HepG2 (cell line): ENCODE data around the gene STK39. TPM values are rescaled to one million over a fixed set of nuclear protein-coding genes. Genes with fewer than 3 reads are reported as not detected.
A peak's percentile ranks its signal among the peaks of the same experiment; 100 is the strongest.

ENCODE experiments used
- ATAC-seq: fragments of 200-7000 bp; cut with Tn5 transposase; 3 replicates; pipeline ENCODE4 v1.9.1; 2020; ENCODE audit warnings: mild to moderate bottlenecking, moderate library complexity
- BruUV-seq: library from RNA; stranded (reverse); fragments of 400-500 nt; replicated peaks from 2 replicates; lab custom pipeline; 2021; lab: Mats Ljungman, UMichigan
- CTCF ChIA-PET: fragments of 300-600 bp; formaldehyde crosslinking; extraction: SDS; loops from one replicate; lab custom pipeline; 2021; ENCODE audit warnings: low total read pairs, inconsistent platforms, low intra/inter-chr PET ratio; lab: Yijun Ruan, JAX
- POLR2A ChIA-PET: fragments of 350-600 bp; sonication (Branson Sonifier 250); formaldehyde crosslinking; loops from one replicate; lab custom pipeline; 2020; ENCODE audit warnings: antibody characterized with exemption, inconsistent platforms; lab: Yijun Ruan, JAX
- DNase-seq: peaks from one replicate; pipeline ENCODE4 v3.0.0-alpha.2; 2015; ENCODE audit warnings: low spot score
- FAIRE-seq: peaks from 3 replicates; lab custom pipeline; 2011; peaks lifted over from hg19 to GRCh38; lab: Jason Lieb, UNC
- H2AFZ ChIP-seq: one replicate; pipeline ENCODE4 v1.6.1; 2011; ENCODE audit warnings: low read length, inconsistent platforms
- H3K27ac ChIP-seq: fragments of 300-600 bp; 3 replicates; pipeline ENCODE4 v1.8.0; 2011; ENCODE audit warnings: mixed run types, mild to moderate bottlenecking, mixed read lengths, low read length, inconsistent platforms; ENCODE audit not compliant: insufficient read depth; ENCODE audit errors: extremely low read length
- H3K27me3 ChIP-seq, 2 experiments: fragments of 200-600 bp in 1 of 2; 2 replicates in 1 of 2; 3 replicates in 1 of 2; pipeline versions ENCODE4 v1.6.0 to v1.8.0; 2011; ENCODE audit warnings: low read length in 2 of 2, mild to moderate bottlenecking in 2 of 2, moderate library complexity in 2 of 2, inconsistent platforms in 1 of 2; ENCODE audit not compliant: insufficient read depth in 2 of 2, control insufficient read depth in 1 of 2
- H3K36me3 ChIP-seq, 2 experiments: fragments of 200-600 bp in 1 of 2; replicated peaks in 1 of 2; 2 replicates in 1 of 2; 3 replicates in 1 of 2; pipeline versions ENCODE4 v1.5.1 to v1.8.0; 2011; ENCODE audit warnings: low read length in 2 of 2, inconsistent platforms in 1 of 2; ENCODE audit not compliant: insufficient read depth in 2 of 2, control insufficient read depth in 1 of 2
- H3K4me1 ChIP-seq: 2 replicates; pipeline ENCODE4 v1.5.1; 2012; ENCODE audit warnings: low read length, inconsistent platforms; ENCODE audit not compliant: insufficient read depth
- H3K4me2 ChIP-seq: 2 replicates; pipeline ENCODE4 v1.6.0; 2011; ENCODE audit warnings: low read depth, low read length, inconsistent platforms
- H3K4me3 ChIP-seq, 3 experiments: fragments of 200-600 bp in 1 of 3; sonication (generic), shearing (Covaris generic) in 1 of 3; replicated peaks in 1 of 3; 2 replicates each; pipeline ENCODE4 v1.5.1; 2011 to 2016; ENCODE audit warnings: low read length in 3 of 3, inconsistent platforms in 2 of 3, low read depth in 2 of 3, mild to moderate bottlenecking in 2 of 3, control low read depth in 1 of 3, mixed read lengths in 1 of 3; ENCODE audit not compliant: insufficient read depth in 1 of 3
- H3K79me2 ChIP-seq: one replicate; pipeline ENCODE4 v1.6.1; 2011; ENCODE audit warnings: low read length, inconsistent platforms; ENCODE audit not compliant: insufficient read depth
- H3K9ac ChIP-seq: 2 replicates; pipeline ENCODE4 v1.6.0; 2011; ENCODE audit warnings: mild to moderate bottlenecking, low read depth, low read length, inconsistent platforms; ENCODE audit not compliant: insufficient read depth
- H3K9me3 ChIP-seq: 2 replicates; pipeline ENCODE4 v1.5.1; 2012; ENCODE audit warnings: mild to moderate bottlenecking, low read length
- H4K20me1 ChIP-seq: 2 replicates; pipeline ENCODE4 v1.6.0; 2011; ENCODE audit warnings: inconsistent platforms, mild to moderate bottlenecking, low read length, moderate library complexity; ENCODE audit not compliant: insufficient read depth
- CREB1 ChIP-seq, 2 experiments: fragments of 450-650 bp in 1 of 2; IDR thresholded peaks; 2 replicates each; pipeline ENCODE4 v1.6.1; 2016 to 2017; ENCODE audit warnings: control low read depth in 1 of 2, mild to moderate bottlenecking in 1 of 2, missing compliant biosample characterization in 1 of 2, missing genetic modification characterization in 1 of 2
- ELF1 ChIP-seq: sonication (generic); formaldehyde crosslinking; IDR thresholded peaks from 2 replicates; pipeline ENCODE4 v1.4.0; 2020; ENCODE audit warnings: missing genetic modification reagents
- ELF3 ChIP-seq: IDR thresholded peaks from 2 replicates; pipeline ENCODE4 v1.6.1; 2016; ENCODE audit warnings: missing genetic modification reagents, missing compliant biosample characterization
- FOXA3 ChIP-seq: IDR thresholded peaks from 2 replicates; pipeline ENCODE4 v1.6.1; 2016; ENCODE audit warnings: missing genetic modification reagents, missing compliant biosample characterization
- GATAD2A ChIP-seq: IDR thresholded peaks from 2 replicates; pipeline ENCODE4 v1.6.1; 2016
- GLI4 ChIP-seq: sonication (generic); formaldehyde crosslinking; IDR thresholded peaks from 2 replicates; pipeline ENCODE4 v1.5.1; 2020; ENCODE audit warnings: missing genetic modification reagents, mild to moderate bottlenecking, moderate library complexity, borderline replicate concordance
- HNF4A ChIP-seq: sonication (generic); formaldehyde crosslinking; IDR thresholded peaks from 2 replicates; pipeline ENCODE4 v1.4.0; 2020; ENCODE audit warnings: missing genetic modification reagents
- LCORL ChIP-seq, 2 experiments: fragments of 450-650 bp in 1 of 2; sonication (generic) in 1 of 2; formaldehyde crosslinking in 1 of 2; IDR thresholded peaks; 2 replicates each; pipeline versions ENCODE4 v1.5.0 to v1.6.1; 2017 to 2020; ENCODE audit warnings: antibody characterized with exemption in 1 of 2, missing genetic modification reagents in 1 of 2
- NONO ChIP-seq, 2 experiments: fragments of 450-650 bp in 1 of 2; sonication (generic) in 1 of 2; formaldehyde crosslinking in 1 of 2; IDR thresholded peaks in 1 of 2; conservative IDR thresholded peaks in 1 of 2; 2 replicates each; pipeline versions ENCODE4 v1.6.1 to v1.8.0; 2017 to 2022; ENCODE audit warnings: mild to moderate bottlenecking in 1 of 2, missing genetic modification reagents in 1 of 2, moderate library complexity in 1 of 2
- PHF21A ChIP-seq: sonication (generic); formaldehyde crosslinking; IDR thresholded peaks from 2 replicates; pipeline ENCODE4 v1.5.0; 2020; ENCODE audit warnings: mild to moderate bottlenecking, missing genetic modification reagents
- SOX6 ChIP-seq, 2 experiments: fragments of 450-650 bp in 1 of 2; sonication (generic) in 1 of 2; formaldehyde crosslinking in 1 of 2; IDR thresholded peaks; 2 replicates each; pipeline versions ENCODE4 v1.4.0 to v1.6.1; 2017 to 2020; ENCODE audit warnings: antibody characterized with exemption in 1 of 2, mild to moderate bottlenecking in 1 of 2, missing genetic modification reagents in 1 of 2
- ZNF331 ChIP-seq: sonication (generic); formaldehyde crosslinking; IDR thresholded peaks from 2 replicates; pipeline ENCODE4 v1.4.0; 2020; ENCODE audit warnings: missing genetic modification reagents
- ZNF644 ChIP-seq: IDR thresholded peaks from 2 replicates; pipeline ENCODE4 v1.6.1; 2016; ENCODE audit warnings: low read depth
- WGBS: methylation state at CpG from one replicate; pipeline ENCODE4 v1.1.6; 2017; ENCODE audit warnings: low lambda C conversion rate; 5-methylcytosine and 5-hydroxymethylcytosine counted together
- in situ Hi-C: cut with HindIII; loops from 2 replicates; pipeline ENCODE4 v1.10.0; 2017; ENCODE audit warnings: low pct_unique_long_range_greater_than_20kb; ENCODE audit not compliant: extremely low pct_ligation_motif_present
- intact Hi-C: fragments of 100-400 bp; cut with micrococcal nuclease; formaldehyde crosslinking; loops from one replicate; pipeline ENCODE4 v1.10.0; 2022; ENCODE audit not compliant: unreplicated experiment
- polyA plus RNA-seq, 8 experiments: library from polyadenylated mRNA; depleted of rRNA in 3 of 8; stranded (reverse) in 7 of 8; unstranded in 1 of 8; fragments of >200 nt; fragmentation: Illumina TruSeq in 4 of 8; extraction: Trizol in 4 of 8; gene quantifications; 2 replicates each; pipeline versions ENCODE4 v1.2.1 to v1.2.3, GENCODE V29; 2011 to 2016; ENCODE audit warnings: low read depth in 4 of 8, missing spikeins in 1 of 8, mixed read lengths in 1 of 8; ENCODE audit not compliant: insufficient read depth in 1 of 8
- total RNA-seq, 5 experiments: library from RNA; depleted of rRNA; stranded (reverse); fragments of >200 nt; fragmentation: Illumina TruSeq; extraction: Trizol; gene quantifications; 2 replicates each; pipeline ENCODE4 v1.2.3, GENCODE V29; 2016; ENCODE audit warnings: low read depth in 1 of 5
- TF ChIP-seq, protein P1 (sequence below): IDR thresholded peaks from 2 replicates; pipeline ENCODE4 v1.4.0; 2020; ENCODE audit warnings: mild to moderate bottlenecking, missing genetic modification reagents
- TF ChIP-seq, protein P2 (sequence below): sonication (generic); formaldehyde crosslinking; conservative IDR thresholded peaks from 2 replicates; pipeline ENCODE4 v1.4.0; 2020; ENCODE audit warnings: mild to moderate bottlenecking, missing genetic modification reagents, moderate library complexity

STK39 gene
- total and polyA plus RNA-seq, 2 of the 13 experiments (the other 11 are each of a cell fraction or from before 2014, with no cell fraction given), result 27.3 to 38.4 TPM

DNA sequence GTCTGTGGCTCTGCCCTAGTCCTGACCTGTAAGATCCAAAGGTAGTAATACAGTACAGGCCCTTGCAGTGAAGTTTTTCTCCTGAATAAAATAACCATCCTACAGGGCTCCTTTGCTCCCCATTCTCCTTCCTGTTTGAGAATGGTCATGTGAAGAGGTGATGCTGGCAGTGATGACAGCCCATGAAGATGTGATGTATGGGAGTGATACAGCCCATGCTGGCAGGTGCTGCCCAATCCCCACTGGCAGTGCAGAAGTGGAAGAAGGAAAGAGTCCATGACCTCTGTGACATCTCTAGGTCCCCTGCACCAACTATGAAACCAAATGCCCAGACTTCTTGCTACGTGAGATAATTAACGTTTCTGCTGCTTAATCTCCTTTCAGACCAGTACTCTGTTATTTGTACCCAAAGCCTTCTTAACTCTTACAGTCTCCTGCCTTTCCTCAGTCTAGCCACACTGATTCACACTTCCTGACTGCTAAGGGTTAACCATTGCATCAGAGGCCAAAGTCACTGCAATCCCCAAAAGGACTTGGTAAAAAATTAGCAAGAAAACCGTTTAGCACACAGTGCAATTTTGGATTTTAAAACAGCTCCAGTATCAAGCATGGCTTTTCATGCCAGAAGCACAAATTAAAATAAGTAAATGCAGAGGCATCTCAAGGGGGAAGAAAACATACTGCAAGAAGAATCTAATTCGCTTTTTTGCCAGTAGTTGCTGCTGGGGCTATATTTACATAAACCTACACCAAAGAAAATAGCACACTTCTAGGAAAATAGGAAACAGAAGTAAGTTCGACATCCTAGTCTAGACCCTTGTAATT lies 98.0 kb downstream of the STK39 start:
- no peaks in the 10 kb centered on the region for H3K79me2 ChIP-seq
- H3K4me1 ChIP-seq, result peaks cover 56% of the 10 kb centered on the region
- no peak overlapping the region for H3K9ac ChIP-seq
- no peak overlapping the region for H3K4me3 ChIP-seq
- peak overlapping the region; percentile 26; the same call in 1 of the 2 replicates for H3K4me2 ChIP-seq
- H3K27ac ChIP-seq, result peak overlapping the region; percentile 20
- peaks cover 1 to 28% of the 10 kb centered on the region in 2 experiments; a peak in 3 of 5 replicates for H3K36me3 ChIP-seq
- DNase-seq, result no peak
- H4K20me1 ChIP-seq, result no peaks in the 10 kb centered on the region
- H3K9me3 ChIP-seq, result no peaks in the 10 kb centered on the region
- peak; percentile 64 for FAIRE-seq
- intact Hi-C loops (no loop called here), in situ Hi-C loops (loop anchor here (25.0 kb wide), 1 partner anchor 763 kb away; the partner anchor contains the start of gene G6PC2)
- no TSS peak for BruUV-seq
- H2AFZ ChIP-seq, result no peak overlapping the region
- POLR2A ChIA-PET, result no interaction called here
- peak; percentile 34; the same call in 2 of the 3 replicates for ATAC-seq
- no peaks in the 10 kb centered on the region for H3K27me3 ChIP-seq
- 47% methylated on average over 5 of the region's 5 CpGs for WGBS
- CTCF ChIA-PET, result no interaction called here
- TF ChIP-seq ELF1 (CRISPR knock-in tag) (0 out of 2 replicates have a peak, but pooled peaks have one; percentile 15), ELF3 (CRISPR knock-in tag) (no peak), FOXA3 (CRISPR knock-in tag) (peak; percentile 40; the same call in 1 of the 2 replicates), GLI4 (CRISPR knock-in tag) (no peak), PHF21A (peak; percentile 50; the same call in 1 of the 2 replicates), ZNF331 (CRISPR knock-in tag) (peak; percentile 28; the same call in 1 of the 2 replicates), HNF4A (CRISPR knock-in tag) (peak; percentile 80), CREB1 (IDR thresholded peaks at IDR 0.05) (no peak), CREB1 (CRISPR knock-in tag; IDR thresholded peaks at IDR 0.05) (peak; percentile 58; the same call in 1 of the 2 replicates), LCORL (IDR thresholded peaks at IDR 0.05) (peak; percentile 40; the same call in 1 of the 2 replicates), LCORL (CRISPR knock-in tag; IDR thresholded peaks at IDR 0.05) (peak; percentile 34; the same call in 1 of the 2 replicates), GATAD2A (CRISPR knock-in tag) (peak; percentile 80), SOX6 (IDR thresholded peaks at IDR 0.05) (no peak), SOX6 (CRISPR knock-in tag; IDR thresholded peaks at IDR 0.05) (peak; percentile 50), NONO (IDR thresholded peaks at IDR 0.05) (no peak), NONO (CRISPR knock-in tag; conservative IDR thresholded peaks at IDR 0.05) (peak; percentile 50; the same call in 1 of the 2 replicates), ZNF644 (CRISPR knock-in tag) (0 out of 2 replicates have a peak, but pooled peaks have one; percentile 21)
- TF ChIP-seq, protein P1, sequence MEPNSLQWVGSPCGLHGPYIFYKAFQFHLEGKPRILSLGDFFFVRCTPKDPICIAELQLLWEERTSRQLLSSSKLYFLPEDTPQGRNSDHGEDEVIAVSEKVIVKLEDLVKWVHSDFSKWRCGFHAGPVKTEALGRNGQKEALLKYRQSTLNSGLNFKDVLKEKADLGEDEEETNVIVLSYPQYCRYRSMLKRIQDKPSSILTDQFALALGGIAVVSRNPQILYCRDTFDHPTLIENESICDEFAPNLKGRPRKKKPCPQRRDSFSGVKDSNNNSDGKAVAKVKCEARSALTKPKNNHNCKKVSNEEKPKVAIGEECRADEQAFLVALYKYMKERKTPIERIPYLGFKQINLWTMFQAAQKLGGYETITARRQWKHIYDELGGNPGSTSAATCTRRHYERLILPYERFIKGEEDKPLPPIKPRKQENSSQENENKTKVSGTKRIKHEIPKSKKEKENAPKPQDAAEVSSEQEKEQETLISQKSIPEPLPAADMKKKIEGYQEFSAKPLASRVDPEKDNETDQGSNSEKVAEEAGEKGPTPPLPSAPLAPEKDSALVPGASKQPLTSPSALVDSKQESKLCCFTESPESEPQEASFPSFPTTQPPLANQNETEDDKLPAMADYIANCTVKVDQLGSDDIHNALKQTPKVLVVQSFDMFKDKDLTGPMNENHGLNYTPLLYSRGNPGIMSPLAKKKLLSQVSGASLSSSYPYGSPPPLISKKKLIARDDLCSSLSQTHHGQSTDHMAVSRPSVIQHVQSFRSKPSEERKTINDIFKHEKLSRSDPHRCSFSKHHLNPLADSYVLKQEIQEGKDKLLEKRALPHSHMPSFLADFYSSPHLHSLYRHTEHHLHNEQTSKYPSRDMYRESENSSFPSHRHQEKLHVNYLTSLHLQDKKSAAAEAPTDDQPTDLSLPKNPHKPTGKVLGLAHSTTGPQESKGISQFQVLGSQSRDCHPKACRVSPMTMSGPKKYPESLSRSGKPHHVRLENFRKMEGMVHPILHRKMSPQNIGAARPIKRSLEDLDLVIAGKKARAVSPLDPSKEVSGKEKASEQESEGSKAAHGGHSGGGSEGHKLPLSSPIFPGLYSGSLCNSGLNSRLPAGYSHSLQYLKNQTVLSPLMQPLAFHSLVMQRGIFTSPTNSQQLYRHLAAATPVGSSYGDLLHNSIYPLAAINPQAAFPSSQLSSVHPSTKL (CRISPR knock-in tag), result peak; percentile 57
- TF ChIP-seq, protein P2, sequence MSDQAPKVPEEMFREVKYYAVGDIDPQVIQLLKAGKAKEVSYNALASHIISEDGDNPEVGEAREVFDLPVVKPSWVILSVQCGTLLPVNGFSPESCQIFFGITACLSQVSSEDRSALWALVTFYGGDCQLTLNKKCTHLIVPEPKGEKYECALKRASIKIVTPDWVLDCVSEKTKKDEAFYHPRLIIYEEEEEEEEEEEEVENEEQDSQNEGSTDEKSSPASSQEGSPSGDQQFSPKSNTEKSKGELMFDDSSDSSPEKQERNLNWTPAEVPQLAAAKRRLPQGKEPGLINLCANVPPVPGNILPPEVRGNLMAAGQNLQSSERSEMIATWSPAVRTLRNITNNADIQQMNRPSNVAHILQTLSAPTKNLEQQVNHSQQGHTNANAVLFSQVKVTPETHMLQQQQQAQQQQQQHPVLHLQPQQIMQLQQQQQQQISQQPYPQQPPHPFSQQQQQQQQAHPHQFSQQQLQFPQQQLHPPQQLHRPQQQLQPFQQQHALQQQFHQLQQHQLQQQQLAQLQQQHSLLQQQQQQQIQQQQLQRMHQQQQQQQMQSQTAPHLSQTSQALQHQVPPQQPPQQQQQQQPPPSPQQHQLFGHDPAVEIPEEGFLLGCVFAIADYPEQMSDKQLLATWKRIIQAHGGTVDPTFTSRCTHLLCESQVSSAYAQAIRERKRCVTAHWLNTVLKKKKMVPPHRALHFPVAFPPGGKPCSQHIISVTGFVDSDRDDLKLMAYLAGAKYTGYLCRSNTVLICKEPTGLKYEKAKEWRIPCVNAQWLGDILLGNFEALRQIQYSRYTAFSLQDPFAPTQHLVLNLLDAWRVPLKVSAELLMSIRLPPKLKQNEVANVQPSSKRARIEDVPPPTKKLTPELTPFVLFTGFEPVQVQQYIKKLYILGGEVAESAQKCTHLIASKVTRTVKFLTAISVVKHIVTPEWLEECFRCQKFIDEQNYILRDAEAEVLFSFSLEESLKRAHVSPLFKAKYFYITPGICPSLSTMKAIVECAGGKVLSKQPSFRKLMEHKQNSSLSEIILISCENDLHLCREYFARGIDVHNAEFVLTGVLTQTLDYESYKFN (CRISPR knock-in tag), result peak; percentile 64
